HCT116 (cell line): Measurements from ENCODE around the gene SRCIN1.

ENCODE experiments used
- CBX3 ChIP-seq: IDR thresholded peaks from 2 replicates; pipeline ENCODE4 v1.6.1; 2012; ENCODE audit warnings: low read depth
- ELF1 ChIP-seq: IDR thresholded peaks from 2 replicates; pipeline ENCODE4 v1.6.1; 2012; ENCODE audit warnings: low read depth, borderline replicate concordance
- EZH2 ChIP-seq: fragments of 200-600 bp; sonication (generic); IDR thresholded peaks from 2 replicates; pipeline ENCODE4 v1.6.1; 2017; ENCODE audit warnings: antibody characterized with exemption, mixed run types
- JUND ChIP-seq: IDR thresholded peaks from 2 replicates; pipeline ENCODE4 v1.6.1; 2012
- POLR2A ChIP-seq: IDR thresholded peaks from 2 replicates; pipeline ENCODE4 v1.7.0; 2011; ENCODE audit warnings: borderline replicate concordance; ENCODE audit not compliant: insufficient read depth, insufficient read length; ENCODE audit errors: extremely low read depth
- POLR2AphosphoS5 ChIP-seq: IDR thresholded peaks from 2 replicates; pipeline ENCODE4 v1.6.1; 2011; ENCODE audit warnings: mild to moderate bottlenecking, low read depth, low read length, moderate library complexity
- RAD21 ChIP-seq: IDR thresholded peaks from 2 replicates; pipeline ENCODE4 v1.6.1; 2012; ENCODE audit warnings: low read depth, mild to moderate bottlenecking
- ZFX ChIP-seq: fragments of 450-650 bp; IDR thresholded peaks from 2 replicates; pipeline ENCODE4 v1.6.1; 2017
- ZNF274 ChIP-seq: fragments of 200-500 bp; sonication (Bioruptor generic); IDR thresholded peaks from 2 replicates; pipeline ENCODE4 v1.6.1; 2014; ENCODE audit warnings: mild to moderate bottlenecking, low read depth, low read length, inconsistent platforms
- TF ChIP-seq, protein P1 (sequence below), 3 experiments: fragments of 200-600 bp in 1 of 3; sonication (generic) in 1 of 3; IDR thresholded peaks in 2 of 3; conservative IDR thresholded peaks in 1 of 3; 2 replicates each; pipeline ENCODE4 v1.5.1; 2012 to 2017; ENCODE audit warnings: low read depth in 2 of 3, low read length in 2 of 3, antibody characterized with exemption in 1 of 3, borderline replicate concordance in 1 of 3, control low read depth in 1 of 3, mild to moderate bottlenecking in 1 of 3, mixed read lengths in 1 of 3, mixed run types in 1 of 3, moderate library complexity in 1 of 3; ENCODE audit not compliant: insufficient read depth in 1 of 3
- TF ChIP-seq, protein P2 (sequence below): IDR thresholded peaks from 2 replicates; pipeline ENCODE4 v1.6.1; 2012

DNA sequence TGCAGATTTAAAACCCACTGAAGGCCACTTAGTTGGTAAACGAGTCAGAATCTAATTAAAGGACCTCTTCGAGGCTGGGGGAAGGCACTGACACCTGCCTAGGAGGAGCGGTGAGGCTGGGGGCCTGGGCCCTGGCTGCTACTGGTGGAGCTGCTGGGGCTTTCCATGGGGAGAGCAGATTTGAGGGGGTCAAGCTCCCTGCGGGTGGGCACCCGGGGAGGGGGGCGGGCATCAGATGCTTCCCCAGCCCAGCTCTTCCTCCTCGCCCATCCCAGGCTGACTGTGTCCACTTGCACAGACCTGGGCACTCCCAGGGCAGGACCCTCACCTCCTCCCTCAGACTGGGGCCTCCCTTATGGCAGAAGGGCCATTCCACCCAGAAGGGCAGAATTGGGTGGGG lies 19.0 kb downstream of the SRCIN1 start:
- TF ChIP-seq ELF1, result no peak
- TF ChIP-seq POLR2A, result no peak
- TF ChIP-seq, protein P1, sequence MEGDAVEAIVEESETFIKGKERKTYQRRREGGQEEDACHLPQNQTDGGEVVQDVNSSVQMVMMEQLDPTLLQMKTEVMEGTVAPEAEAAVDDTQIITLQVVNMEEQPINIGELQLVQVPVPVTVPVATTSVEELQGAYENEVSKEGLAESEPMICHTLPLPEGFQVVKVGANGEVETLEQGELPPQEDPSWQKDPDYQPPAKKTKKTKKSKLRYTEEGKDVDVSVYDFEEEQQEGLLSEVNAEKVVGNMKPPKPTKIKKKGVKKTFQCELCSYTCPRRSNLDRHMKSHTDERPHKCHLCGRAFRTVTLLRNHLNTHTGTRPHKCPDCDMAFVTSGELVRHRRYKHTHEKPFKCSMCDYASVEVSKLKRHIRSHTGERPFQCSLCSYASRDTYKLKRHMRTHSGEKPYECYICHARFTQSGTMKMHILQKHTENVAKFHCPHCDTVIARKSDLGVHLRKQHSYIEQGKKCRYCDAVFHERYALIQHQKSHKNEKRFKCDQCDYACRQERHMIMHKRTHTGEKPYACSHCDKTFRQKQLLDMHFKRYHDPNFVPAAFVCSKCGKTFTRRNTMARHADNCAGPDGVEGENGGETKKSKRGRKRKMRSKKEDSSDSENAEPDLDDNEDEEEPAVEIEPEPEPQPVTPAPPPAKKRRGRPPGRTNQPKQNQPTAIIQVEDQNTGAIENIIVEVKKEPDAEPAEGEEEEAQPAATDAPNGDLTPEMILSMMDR (IDR thresholded peaks at IDR 0.05 in 2 of 3, conservative IDR thresholded peaks at IDR 0.05 in 1 of 3; ENCODE audit: borderline replicate concordance in 1 of 3, insufficient read depth in 1 of 3, low read depth in 2 of 3, low read length in 2 of 3), result no peak
- TF ChIP-seq RAD21, result no peak
- TF ChIP-seq JUND, result no peak
- TF ChIP-seq, protein P2, sequence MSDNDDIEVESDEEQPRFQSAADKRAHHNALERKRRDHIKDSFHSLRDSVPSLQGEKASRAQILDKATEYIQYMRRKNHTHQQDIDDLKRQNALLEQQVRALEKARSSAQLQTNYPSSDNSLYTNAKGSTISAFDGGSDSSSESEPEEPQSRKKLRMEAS, result no peak
- TF ChIP-seq POLR2AphosphoS5, result no peak
- TF ChIP-seq EZH2, result no peak
- no peak for TF ChIP-seq ZFX
- TF ChIP-seq ZNF274, result no peak
- no peak for TF ChIP-seq CBX3
